ENCODE results near the gene SCGB1D2.
A peak's percentile ranks its signal among the peaks of the same experiment; 100 is the strongest.

Gene SCGB1D2

DNA sequence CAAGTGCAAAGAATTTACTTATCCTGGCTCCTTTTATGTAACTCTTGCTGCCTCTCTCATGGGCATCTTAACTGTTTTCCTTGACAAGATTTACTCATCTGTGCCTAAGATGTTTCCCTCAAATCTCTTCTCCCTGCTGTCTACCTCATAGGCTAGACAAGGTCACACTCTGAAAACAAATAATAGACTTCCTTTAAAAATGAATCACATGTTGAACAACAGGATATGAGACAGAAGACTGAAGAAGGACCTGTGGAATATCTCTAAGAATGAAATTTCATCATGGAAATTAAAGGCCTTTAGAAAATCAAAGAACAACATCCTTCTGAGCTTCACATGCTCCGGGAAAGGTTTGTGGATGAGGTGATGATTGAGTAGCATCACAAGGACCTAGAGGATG lies 22.0 kb downstream of the SCGB1D2 start:
- no peaks in the 10 kb centered on the region for H3K27me3 ChIP-seq (replicated peaks)

GRCh38 chr11:62266558-62266957 lies 24.5 kb downstream of the SCGB1D2 start:
- TF ChIP-seq, protein P1, sequence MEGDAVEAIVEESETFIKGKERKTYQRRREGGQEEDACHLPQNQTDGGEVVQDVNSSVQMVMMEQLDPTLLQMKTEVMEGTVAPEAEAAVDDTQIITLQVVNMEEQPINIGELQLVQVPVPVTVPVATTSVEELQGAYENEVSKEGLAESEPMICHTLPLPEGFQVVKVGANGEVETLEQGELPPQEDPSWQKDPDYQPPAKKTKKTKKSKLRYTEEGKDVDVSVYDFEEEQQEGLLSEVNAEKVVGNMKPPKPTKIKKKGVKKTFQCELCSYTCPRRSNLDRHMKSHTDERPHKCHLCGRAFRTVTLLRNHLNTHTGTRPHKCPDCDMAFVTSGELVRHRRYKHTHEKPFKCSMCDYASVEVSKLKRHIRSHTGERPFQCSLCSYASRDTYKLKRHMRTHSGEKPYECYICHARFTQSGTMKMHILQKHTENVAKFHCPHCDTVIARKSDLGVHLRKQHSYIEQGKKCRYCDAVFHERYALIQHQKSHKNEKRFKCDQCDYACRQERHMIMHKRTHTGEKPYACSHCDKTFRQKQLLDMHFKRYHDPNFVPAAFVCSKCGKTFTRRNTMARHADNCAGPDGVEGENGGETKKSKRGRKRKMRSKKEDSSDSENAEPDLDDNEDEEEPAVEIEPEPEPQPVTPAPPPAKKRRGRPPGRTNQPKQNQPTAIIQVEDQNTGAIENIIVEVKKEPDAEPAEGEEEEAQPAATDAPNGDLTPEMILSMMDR (IDR thresholded peaks at IDR 0.05; ENCODE audit: low read depth, low read length, missing control alignments) = no peak
- Histone ChIP-seq H3K27me3 (replicated peaks) (no peaks in the 10 kb centered on the region), H3K36me3 (replicated peaks) (no peaks in the 10 kb centered on the region), H3K27ac (no peak overlapping the region), H3K4me3 (ENCODE audit: low read depth, low read length) (no peak overlapping the region)
- DNase-seq = no peak
- in situ Hi-C loops (cut with HindIII; ENCODE audit: low pct_ligation_motif_present, low sequenced_read_pairs) = no loop called here

More for the DNA sequence above, 22.0 kb downstream of the SCGB1D2 start:
- in situ Hi-C loops (cut with HindIII; ENCODE audit: low pct_ligation_motif_present, low sequenced_read_pairs) = no loop called here
- TF ChIP-seq, protein P1 (IDR thresholded peaks at IDR 0.05; ENCODE audit: low read depth, low read length, missing control alignments) = no peak
- Histone ChIP-seq H3K36me3 (replicated peaks) (no peaks in the 10 kb centered on the region), H3K27ac (no peak overlapping the region), H3K4me3 (ENCODE audit: low read depth, low read length) (no peak overlapping the region)
- no peak for DNase-seq

DNA sequence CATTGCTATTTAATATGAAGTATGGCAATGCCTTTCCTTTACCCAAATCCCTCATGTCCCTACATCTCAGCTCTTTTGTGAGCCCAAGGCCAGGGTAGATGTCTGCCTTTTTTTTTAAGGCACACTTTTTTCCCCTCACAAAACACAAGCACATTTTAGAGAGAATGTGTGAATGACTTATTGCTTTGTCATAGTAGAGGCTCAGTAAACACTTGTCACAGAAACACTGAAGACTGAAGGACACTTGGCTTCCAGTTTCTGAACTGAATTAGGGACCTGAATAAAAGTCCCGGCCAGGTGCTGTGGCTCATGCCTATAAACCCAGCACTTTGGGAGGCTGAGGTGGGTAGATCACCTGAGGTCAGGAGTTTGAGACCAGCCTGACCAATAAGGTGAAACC lies 25.0 kb downstream of the SCGB1D2 start:
- Histone ChIP-seq H3K36me3 (replicated peaks) (no peaks in the 10 kb centered on the region), H3K27me3 (replicated peaks) (no peaks in the 10 kb centered on the region), H3K27ac (no peak overlapping the region), H3K4me3 (ENCODE audit: low read depth, low read length) (no peak overlapping the region)
- no peak for DNase-seq
- TF ChIP-seq, protein P1 (IDR thresholded peaks at IDR 0.05; ENCODE audit: low read depth, low read length, missing control alignments) = no peak
- in situ Hi-C loops (cut with HindIII; ENCODE audit: low pct_ligation_motif_present, low sequenced_read_pairs) = no loop called here

GRCh38 chr11:62267576-62267975 lies 25.5 kb downstream of the SCGB1D2 start:
- no peak for DNase-seq
- in situ Hi-C loops (cut with HindIII; ENCODE audit: low pct_ligation_motif_present, low sequenced_read_pairs) = no loop called here
- H3K27me3 ChIP-seq (replicated peaks) = no peaks in the 10 kb centered on the region
- H3K27ac ChIP-seq = no peak overlapping the region
- H3K36me3 ChIP-seq (replicated peaks) = no peaks in the 10 kb centered on the region
- no peak overlapping the region for H3K4me3 ChIP-seq (ENCODE audit: low read depth, low read length)
- TF ChIP-seq, protein P1 (IDR thresholded peaks at IDR 0.05; ENCODE audit: low read depth, low read length, missing control alignments) = no peak

GRCh38 chr11:62269654-62270278 lies 27.7 kb downstream of the SCGB1D2 start, which contains the start of gene SCGB2A2:
Gene SCGB2A2, plus strand, starts transcription at chr11:62270158. Its CDS starts 59 bp downstream, at chr11:62270217.
- Histone ChIP-seq H3K27ac (no peak within 1 kb of the TSS), H3K36me3 (replicated peaks) (no peaks in the 10 kb centered on the region), H3K27me3 (replicated peaks) (no peaks in the 10 kb centered on the region), H3K4me3 (ENCODE audit: low read depth, low read length) (no peak within 1 kb of the TSS)
- TF ChIP-seq, protein P1 (IDR thresholded peaks at IDR 0.05; ENCODE audit: low read depth, low read length, missing control alignments) = peak; percentile 31
- no peak for DNase-seq
- in situ Hi-C loops (cut with HindIII; ENCODE audit: low pct_ligation_motif_present, low sequenced_read_pairs) = no loop called here

DNA sequence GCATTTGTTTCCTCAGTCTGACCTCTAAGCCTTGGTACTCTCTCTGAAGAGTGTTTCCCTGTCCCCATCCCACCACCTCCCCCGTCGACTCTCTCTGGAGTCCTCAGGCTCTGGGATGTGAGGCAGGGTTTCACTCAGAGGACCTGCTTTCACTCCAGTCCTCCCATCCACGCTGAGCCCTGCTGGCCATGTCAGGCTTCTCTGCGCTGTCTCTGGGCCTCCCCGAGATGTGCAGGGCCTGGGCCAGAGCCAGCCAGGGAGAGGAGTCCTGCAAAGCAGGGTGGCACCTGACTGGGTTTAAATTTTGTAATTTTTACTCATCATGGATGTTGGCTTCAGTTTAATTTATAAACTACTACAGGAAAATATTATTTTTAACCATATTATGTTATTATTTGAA lies 31.2 kb downstream of the SCGB1D2 start:
- Histone ChIP-seq H3K27ac (no peak overlapping the region), H3K36me3 (replicated peaks) (no peaks in the 10 kb centered on the region), H3K27me3 (replicated peaks) (no peaks in the 10 kb centered on the region), H3K4me3 (ENCODE audit: low read depth, low read length) (no peak overlapping the region)
- in situ Hi-C loops (cut with HindIII; ENCODE audit: low pct_ligation_motif_present, low sequenced_read_pairs) = no loop called here
- TF ChIP-seq, protein P1 (IDR thresholded peaks at IDR 0.05; ENCODE audit: low read depth, low read length, missing control alignments) = no peak
- DNase-seq = no peak

All from brain microvascular endothelial cell (primary cell).